PC-9 (cell line): Measurements from ENCODE around the gene KIN.
A peak's percentile ranks its signal among the peaks of the same experiment; 100 is the strongest.

ENCODE experiments used
- EZH2 ChIP-seq: fragments of 200-600 bp; sonication (generic); IDR thresholded peaks from 2 replicates; pipeline ENCODE4 v1.8.0; 2017; ENCODE audit warnings: antibody characterized with exemption, low read depth
- TF ChIP-seq, protein P1 (sequence below): fragments of 200-600 bp; sonication (generic); conservative IDR thresholded peaks from 2 replicates; pipeline ENCODE4 v1.6.1; 2017; ENCODE audit warnings: mixed run types, antibody characterized with exemption, mild to moderate bottlenecking, moderate library complexity

DNA sequence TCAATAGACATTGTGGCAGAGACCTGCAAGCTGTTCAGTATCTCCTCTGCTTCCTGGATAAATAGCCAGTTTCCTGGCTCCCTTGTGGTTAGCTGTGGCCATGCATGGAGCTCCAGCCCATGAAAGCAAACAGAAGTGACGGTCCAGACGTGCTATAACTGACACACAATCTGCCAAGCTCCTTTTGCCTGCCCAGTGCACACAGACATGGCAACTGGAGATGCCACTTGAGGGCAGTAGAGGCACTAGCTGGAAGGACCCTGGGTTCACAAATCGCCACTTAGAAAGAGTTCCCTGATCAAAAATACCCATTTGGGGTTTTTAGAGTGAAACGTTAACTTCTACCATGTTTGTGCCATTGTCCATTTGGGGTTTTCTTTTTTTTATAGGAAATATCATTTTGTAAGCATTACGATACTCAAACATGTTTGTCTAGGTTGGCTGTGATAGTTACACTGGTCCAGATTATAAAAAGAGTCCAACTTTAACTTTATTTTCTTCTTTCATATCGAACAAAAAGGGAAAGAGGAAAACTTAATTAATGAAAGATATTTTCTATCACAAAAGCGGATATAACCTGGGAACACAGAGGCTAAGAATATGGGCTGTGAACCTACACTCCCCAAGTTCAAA lies 31.3 kb downstream of the KIN start:
- TF ChIP-seq, protein P1, sequence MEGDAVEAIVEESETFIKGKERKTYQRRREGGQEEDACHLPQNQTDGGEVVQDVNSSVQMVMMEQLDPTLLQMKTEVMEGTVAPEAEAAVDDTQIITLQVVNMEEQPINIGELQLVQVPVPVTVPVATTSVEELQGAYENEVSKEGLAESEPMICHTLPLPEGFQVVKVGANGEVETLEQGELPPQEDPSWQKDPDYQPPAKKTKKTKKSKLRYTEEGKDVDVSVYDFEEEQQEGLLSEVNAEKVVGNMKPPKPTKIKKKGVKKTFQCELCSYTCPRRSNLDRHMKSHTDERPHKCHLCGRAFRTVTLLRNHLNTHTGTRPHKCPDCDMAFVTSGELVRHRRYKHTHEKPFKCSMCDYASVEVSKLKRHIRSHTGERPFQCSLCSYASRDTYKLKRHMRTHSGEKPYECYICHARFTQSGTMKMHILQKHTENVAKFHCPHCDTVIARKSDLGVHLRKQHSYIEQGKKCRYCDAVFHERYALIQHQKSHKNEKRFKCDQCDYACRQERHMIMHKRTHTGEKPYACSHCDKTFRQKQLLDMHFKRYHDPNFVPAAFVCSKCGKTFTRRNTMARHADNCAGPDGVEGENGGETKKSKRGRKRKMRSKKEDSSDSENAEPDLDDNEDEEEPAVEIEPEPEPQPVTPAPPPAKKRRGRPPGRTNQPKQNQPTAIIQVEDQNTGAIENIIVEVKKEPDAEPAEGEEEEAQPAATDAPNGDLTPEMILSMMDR = peak; percentile 34; the same call in 1 of the 2 replicates
- no peak for TF ChIP-seq EZH2
